HCT116 (cell line): Measurements from ENCODE around the gene F10. TPM values are rescaled to one million over a fixed set of nuclear protein-coding genes. Genes with fewer than 3 reads are reported as not detected.

Source experiments
- ATAC-seq: fragments of 200-7000 bp; cut with Tn5 transposase; 2 replicates; pipeline ENCODE4 v1.9.1; 2020; ENCODE audit warnings: mild to moderate bottlenecking, moderate library complexity
- BruUV-seq: library from RNA; stranded (reverse); fragments of 400-500 nt; replicated peaks from 2 replicates; lab custom pipeline; 2021; lab: Mats Ljungman, UMichigan
- CTCF ChIA-PET: fragments of 300-600 bp; sonication (Branson Sonifier 250); formaldehyde crosslinking; loops from one replicate; lab custom pipeline; 2021; ENCODE audit warnings: antibody characterized with exemption; lab: Charles Lee
- POLR2A ChIA-PET: fragments of 300-600, 350-600 bp; sonication (Branson Sonifier 250); formaldehyde crosslinking; loops from one replicate; lab custom pipeline; 2021; ENCODE audit warnings: antibody characterized with exemption; lab: Charles Lee
- RAD21 ChIA-PET, 2 experiments: fragments of 300-600 bp; sonication (Branson Sonifier 250); formaldehyde crosslinking; loops; one replicate each; lab custom pipeline; 2023; ENCODE audit warnings: low total read pairs in 2 of 2; ENCODE audit not compliant: uncharacterized antibody in 2 of 2, unreplicated experiment in 2 of 2, low non-redundant PET in 1 of 2; lab: Charles Lee
- DNase-seq: peaks from one replicate; pipeline ENCODE4 v3.0.0-alpha.2; 2010; ENCODE audit warnings: low read depth, low spot score
- H2AFZ ChIP-seq: fragments of 200-600 bp; shearing (Covaris generic), sonication (generic); 2 replicates; pipeline ENCODE4 v1.6.1; 2017; ENCODE audit warnings: low read depth, mixed run types, mixed read lengths, antibody characterized with exemption, low read length; ENCODE audit not compliant: poor library complexity, severe bottlenecking
- H3K27ac ChIP-seq: 2 replicates; pipeline ENCODE4 v1.5.1; 2012; ENCODE audit warnings: low read depth, low read length
- H3K27me3 ChIP-seq: fragments of 200-600 bp; sonication (generic); 2 replicates; pipeline ENCODE4 v1.6.1; 2016; ENCODE audit warnings: mixed run types, low read length, mixed read lengths; ENCODE audit not compliant: insufficient read depth
- H3K36me3 ChIP-seq, 2 experiments: fragments of 200-500 bp in 1 of 2; fragments of 200-600 bp in 1 of 2; sonication (Bioruptor generic) in 1 of 2; sonication (generic) in 1 of 2; 2 replicates each; pipeline versions ENCODE4 v1.5.1 to v1.6.1; 2014 to 2016; ENCODE audit warnings: low read length in 2 of 2, inconsistent platforms in 1 of 2, mixed read lengths in 1 of 2, mixed run types in 1 of 2; ENCODE audit not compliant: insufficient read depth in 2 of 2, control insufficient read depth in 1 of 2
- H3K4me1 ChIP-seq, 2 experiments: fragments of 200-600 bp in 1 of 2; sonication (generic) in 1 of 2; 2 replicates each; pipeline versions ENCODE4 v1.5.1 to v1.6.1; 2012 to 2017; ENCODE audit warnings: low read length in 2 of 2, inconsistent platforms in 1 of 2, mild to moderate bottlenecking in 1 of 2, mixed read lengths in 1 of 2, mixed run types in 1 of 2, moderate library complexity in 1 of 2; ENCODE audit not compliant: insufficient read depth in 2 of 2, control insufficient read depth in 1 of 2
- H3K4me2 ChIP-seq: fragments of 200-600 bp; sonication (generic); 2 replicates; pipeline ENCODE4 v1.6.1; 2017; ENCODE audit warnings: mixed run types, low read length, mixed read lengths
- H3K4me3 ChIP-seq, 2 experiments: fragments of 200-600 bp in 1 of 2; sonication (generic) in 1 of 2; replicated peaks in 1 of 2; 2 replicates each; pipeline ENCODE4 v1.5.1; 2011 to 2016; ENCODE audit warnings: low read length in 2 of 2, control low read depth in 1 of 2, low read depth in 1 of 2, mild to moderate bottlenecking in 1 of 2, mixed read lengths in 1 of 2, mixed run types in 1 of 2
- H3K79me2 ChIP-seq: fragments of 200-600 bp; sonication (generic); 2 replicates; pipeline ENCODE4 v1.6.1; 2017; ENCODE audit warnings: mild to moderate bottlenecking, mixed run types, low read length, moderate library complexity, mixed read lengths; ENCODE audit not compliant: insufficient read depth
- H3K9ac ChIP-seq: fragments of 200-600 bp; sonication (generic); 2 replicates; pipeline ENCODE4 v1.6.1; 2016; ENCODE audit warnings: low read length, mixed read lengths
- H3K9me2 ChIP-seq: fragments of 200-600 bp; sonication (generic), shearing (Covaris generic); 2 replicates; pipeline ENCODE4 v1.6.1; 2017; ENCODE audit warnings: mixed run types, mild to moderate bottlenecking, moderate library complexity; ENCODE audit not compliant: insufficient read depth
- H3K9me3 ChIP-seq, 2 experiments: fragments of 200-500 bp in 1 of 2; fragments of 200-600 bp in 1 of 2; sonication (Bioruptor generic) in 1 of 2; sonication (generic) in 1 of 2; 2 replicates each; pipeline ENCODE4 v1.6.1; 2014 to 2017; ENCODE audit warnings: low read length in 2 of 2, mixed read lengths in 2 of 2, inconsistent platforms in 1 of 2, low read depth in 1 of 2, mild to moderate bottlenecking in 1 of 2, mixed run types in 1 of 2, moderate library complexity in 1 of 2; ENCODE audit not compliant: control insufficient read depth in 1 of 2, insufficient read depth in 1 of 2
- H4K20me1 ChIP-seq: fragments of 200-600 bp; sonication (generic), shearing (Covaris generic); 2 replicates; pipeline ENCODE4 v1.6.1; 2017; ENCODE audit warnings: mixed run types, mild to moderate bottlenecking, moderate library complexity; ENCODE audit not compliant: insufficient read depth
- EGR1 ChIP-seq: IDR thresholded peaks from 2 replicates; pipeline ENCODE4 v1.6.1; 2012; ENCODE audit warnings: low read depth
- FOSL1 ChIP-seq: IDR thresholded peaks from 2 replicates; pipeline ENCODE4 v1.6.1; 2012; ENCODE audit warnings: low read depth
- SP1 ChIP-seq: IDR thresholded peaks from 2 replicates; pipeline ENCODE4 v1.6.1; 2012; ENCODE audit warnings: low read depth
- SRF ChIP-seq: IDR thresholded peaks from 2 replicates; pipeline ENCODE4 v1.6.1; 2012; ENCODE audit warnings: low read depth
- TCF7L2 ChIP-seq: IDR thresholded peaks from 2 replicates; pipeline ENCODE4 v1.7.0; 2011; ENCODE audit warnings: borderline replicate concordance, inconsistent platforms; ENCODE audit not compliant: insufficient read depth, insufficient read length; ENCODE audit errors: extremely low read depth
- ZBTB33 ChIP-seq: IDR thresholded peaks from 2 replicates; pipeline ENCODE4 v1.6.1; 2011; ENCODE audit warnings: mild to moderate bottlenecking, low read length, moderate library complexity; ENCODE audit not compliant: insufficient replicate concordance; ENCODE audit errors: extremely low read depth
- ZFX ChIP-seq: fragments of 450-650 bp; IDR thresholded peaks from 2 replicates; pipeline ENCODE4 v1.6.1; 2017
- intact Hi-C: fragments of 100-400 bp; cut with micrococcal nuclease; formaldehyde crosslinking; loops from 2 replicates; pipeline ENCODE4 v1.10.0; 2022
- total RNA-seq: library from RNA; stranded (reverse); gene quantifications from one replicate; pipeline ENCODE4 v1.2.1, GENCODE V29; 2021; ENCODE audit not compliant: unreplicated experiment

The F10 gene
- total RNA-seq, 1 experiment from 2014 or later: 4.0 TPM

- Histone ChIP-seq H3K4me1 (peaks cover 6 to 11% of the 10 kb centered on the region in 2 experiments), H3K79me2 (no peaks in the 10 kb centered on the region), H3K9me2 (no peaks in the 10 kb centered on the region), H3K36me3 (no peaks in the 10 kb centered on the region), H3K4me2 (no peak overlapping the region), H3K27ac (no peak overlapping the region), H3K27me3 (no peaks in the 10 kb centered on the region), H4K20me1 (no peaks in the 10 kb centered on the region), H3K9me3 (no peaks in the 10 kb centered on the region), H3K4me3 (no peak overlapping the region), H2AFZ (no peak overlapping the region), H3K9ac (no peak overlapping the region)
- no peak for TF ChIP-seq EGR1
- TF ChIP-seq FOSL1: no peak
- TF ChIP-seq TCF7L2: no peak
- TF ChIP-seq ZBTB33: no peak
- TF ChIP-seq SP1: no peak
- no peak for TF ChIP-seq SRF
- no peak for TF ChIP-seq ZFX
- DNase-seq: no peak
- BruUV-seq: no TSS peak
- no peak for ATAC-seq
- ChIA-PET RAD21 (no interaction called here), POLR2A (no interaction called here), CTCF (no interaction called here)
- intact Hi-C loops: no loop called here
Measured at GRCh38 chr13:113148940-113149503, 26.4 kb downstream of the F10 start.
